ENCODE results near the gene ANTXR2. TPM values are rescaled to one million over a fixed set of nuclear protein-coding genes. Genes with fewer than 3 reads are reported as not detected.
"Not testable (repeated sequence)": the region's sequence is repeated elsewhere in the genome, so short reads cannot be mapped to it uniquely, and the experiment has no call there.

Gene ANTXR2
- total and polyA plus RNA-seq, 5 donors, result 13.5 to 51.4 (median 44.7) TPM

DNA sequence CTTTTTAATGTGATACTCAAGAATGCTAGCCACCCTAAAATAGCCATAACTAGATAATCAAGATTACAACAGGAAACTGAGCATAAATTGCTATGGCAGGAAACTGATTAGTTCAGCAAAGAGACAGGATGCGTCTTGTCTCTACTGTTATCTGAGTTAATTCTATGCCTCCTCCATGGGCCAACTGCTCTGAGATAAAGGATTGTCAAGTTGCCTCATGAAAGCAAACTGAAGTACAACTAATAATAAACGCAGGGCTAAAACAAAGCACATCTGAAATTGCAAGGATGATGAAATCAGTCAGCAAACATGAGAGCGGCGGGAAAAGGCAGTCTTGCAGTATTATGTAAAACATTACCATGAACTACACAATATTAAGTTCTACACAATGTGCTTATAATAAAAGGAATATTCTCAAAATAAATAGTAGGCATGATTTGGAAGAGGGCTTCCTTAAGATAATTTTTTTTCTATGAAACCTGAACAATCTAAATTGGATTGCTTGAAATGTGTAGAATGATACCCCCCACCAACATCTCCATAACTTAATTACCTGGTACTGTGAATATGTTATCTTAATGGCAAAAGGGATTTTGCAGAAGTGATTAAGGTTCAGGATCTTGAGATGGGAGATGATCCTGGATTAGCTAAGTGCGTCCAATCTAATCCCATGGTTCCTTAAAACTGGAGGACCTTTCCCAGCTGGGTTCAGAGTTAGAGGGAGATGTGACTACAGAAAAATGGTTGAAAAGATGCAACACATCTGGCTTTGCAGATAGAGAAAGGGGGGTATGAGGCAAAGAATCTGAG is 65.9 kb downstream of the ANTXR2 start:
- no peak for DNase-seq

DNA sequence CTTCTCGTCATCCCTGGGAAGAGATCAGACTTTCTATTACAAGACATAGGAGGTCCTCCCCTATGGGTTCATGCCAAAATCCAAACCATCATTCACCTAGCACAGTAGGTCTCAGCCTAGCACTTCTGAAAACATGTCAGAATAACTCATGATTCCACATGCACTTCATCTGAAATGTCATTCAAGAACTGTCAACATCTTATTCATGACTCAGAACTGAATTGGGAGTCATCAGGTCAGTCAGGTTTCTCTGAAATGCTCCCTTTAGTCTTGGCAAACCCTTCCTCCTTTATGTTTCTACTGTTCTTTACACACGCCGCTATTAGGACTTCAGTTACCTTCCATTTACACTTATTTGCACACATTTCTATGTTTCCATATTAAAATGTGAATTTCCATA is 67.2 kb downstream of the ANTXR2 start:
- Histone ChIP-seq H3K9me3 (ENCODE audit: control insufficient read depth, low read length) (no peaks in the 10 kb centered on the region), H3K27me3 (ENCODE audit: control insufficient read depth, insufficient read depth) (no peaks in the 10 kb centered on the region), H3K4me1 (ENCODE audit: control insufficient read depth, insufficient read depth, low read length) (no peaks in the 10 kb centered on the region), H3K27ac (ENCODE audit: low read length) (no peak overlapping the region), H3K4me3 (ENCODE audit: low read length) (no peak overlapping the region)
- DNase-seq (no peak), ATAC-seq (no peak)
- intact Hi-C loops (cut with DNase I), result no loop called here
- 96% methylated on average over 3 of the region's 3 CpGs for WGBS

More for the DNA sequence above, 65.9 kb downstream of the ANTXR2 start:
- H3K4me1 ChIP-seq (ENCODE audit: control insufficient read depth, insufficient read depth, low read length), result no peaks in the 10 kb centered on the region
- no peaks in the 10 kb centered on the region for H3K27me3 ChIP-seq (ENCODE audit: control insufficient read depth, insufficient read depth)
- no peaks in the 10 kb centered on the region for H3K9me3 ChIP-seq (ENCODE audit: control insufficient read depth, low read length)
- intact Hi-C loops (cut with DNase I), result no loop called here
- no peak overlapping the region for H3K27ac ChIP-seq (ENCODE audit: low read length)
- peak; percentile 61 to 71 for ATAC-seq
- WGBS, result 32% methylated on average over 5 of the region's 5 CpGs
- H3K4me3 ChIP-seq (ENCODE audit: low read length), result no peak overlapping the region

DNA sequence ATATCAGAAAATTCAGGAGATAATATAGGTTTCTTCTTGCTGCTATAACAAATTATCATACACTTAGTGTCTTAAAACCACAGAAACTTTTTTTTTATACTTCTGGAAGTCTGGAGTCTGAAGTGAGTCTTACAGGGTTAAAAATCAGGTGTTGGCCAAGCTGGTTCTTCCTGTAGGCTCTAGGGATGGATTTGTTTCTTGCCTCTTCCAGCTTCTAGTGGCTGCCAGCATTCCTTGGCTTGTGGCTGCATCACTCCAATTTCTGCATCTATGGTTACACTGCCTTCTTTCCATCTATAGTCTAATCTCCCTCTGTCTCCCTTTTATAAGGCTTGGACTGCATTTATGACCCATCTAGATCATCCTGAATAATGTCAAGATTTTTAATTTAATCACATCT is 68.7 kb downstream of the ANTXR2 start:
- H3K4me1 ChIP-seq (ENCODE audit: control insufficient read depth, insufficient read depth, low read length), result no peaks in the 10 kb centered on the region
- H3K9me3 ChIP-seq (ENCODE audit: control insufficient read depth, low read length), result no peaks in the 10 kb centered on the region
- no peaks in the 10 kb centered on the region for H3K27me3 ChIP-seq (ENCODE audit: control insufficient read depth, insufficient read depth)
- no peak overlapping the region for H3K4me3 ChIP-seq (ENCODE audit: low read length)
- DNase-seq (no peak), ATAC-seq (no peak)
- intact Hi-C loops (cut with DNase I), result no loop called here
- no peak overlapping the region for H3K27ac ChIP-seq (ENCODE audit: low read length)

DNA sequence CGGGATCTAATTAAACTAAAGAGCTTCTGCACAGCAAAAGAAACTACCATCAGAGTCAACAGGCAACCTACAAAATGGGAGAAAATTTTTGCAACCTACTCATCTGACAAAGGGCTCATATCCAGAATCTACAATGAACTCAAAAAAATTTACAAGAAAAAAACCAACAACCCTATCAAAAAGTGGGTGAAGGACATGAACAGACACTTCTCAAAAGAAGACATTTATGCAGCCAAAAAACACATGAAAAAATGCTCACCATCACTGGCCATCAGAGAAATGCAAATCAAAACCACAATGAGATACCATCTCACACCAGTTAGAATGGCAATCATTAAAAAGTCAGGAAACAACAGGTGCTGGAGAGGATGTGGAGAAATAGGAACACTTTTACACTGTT is 70.5 kb downstream of the ANTXR2 start:
- H3K4me3 ChIP-seq (ENCODE audit: low read length); H3K9me3 ChIP-seq (ENCODE audit: control insufficient read depth, low read length); DNase-seq; H3K27me3 ChIP-seq (ENCODE audit: control insufficient read depth, insufficient read depth); intact Hi-C loops (cut with DNase I); H3K4me1 ChIP-seq (ENCODE audit: control insufficient read depth, insufficient read depth, low read length); ATAC-seq; H3K27ac ChIP-seq (ENCODE audit: low read length): not testable (repeated sequence)
- 100% methylated on average over 1 of the region's 1 CpG for WGBS

DNA sequence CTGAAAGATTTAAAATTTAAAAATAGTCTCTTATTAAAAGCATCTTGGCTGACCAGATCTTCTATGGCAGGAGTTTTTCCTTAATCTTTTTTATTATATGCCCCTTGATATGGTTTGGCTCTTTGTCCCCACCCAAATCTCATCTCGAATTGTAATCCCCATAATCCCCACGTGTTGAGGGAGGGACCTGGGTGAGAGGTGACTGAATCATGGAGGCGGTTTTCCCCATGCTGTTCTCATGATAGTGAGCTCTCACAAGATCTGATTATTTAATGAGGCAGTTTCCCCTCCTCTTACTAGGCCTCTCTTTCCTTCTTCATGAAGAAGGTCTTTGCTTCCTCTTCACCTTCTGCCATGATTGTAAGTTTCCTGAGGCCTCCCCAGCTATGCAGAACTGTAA is 74.0 kb downstream of the ANTXR2 start:
- not testable (repeated sequence) for DNase-seq
- 80% methylated on average over 3 of the region's 3 CpGs for WGBS

DNA sequence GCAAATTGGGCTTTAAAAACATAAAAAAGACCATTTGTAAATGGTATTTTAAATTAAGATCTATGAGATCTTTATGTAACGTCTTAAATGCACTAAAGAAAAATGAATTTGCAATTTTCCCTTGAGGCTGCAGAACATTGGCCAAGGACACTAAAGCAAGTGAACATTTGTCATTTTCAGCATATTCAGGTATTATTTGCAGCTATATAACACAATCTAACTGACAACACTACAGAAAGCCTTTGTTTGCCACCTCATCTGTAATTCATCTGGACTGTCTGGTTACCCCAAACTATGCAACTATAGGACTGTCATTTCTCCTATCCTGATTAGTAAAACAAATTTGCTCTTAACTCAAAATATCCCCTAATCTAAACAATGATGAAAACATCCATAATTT is 74.8 kb downstream of the ANTXR2 start:
- Histone ChIP-seq H3K4me1 (ENCODE audit: control insufficient read depth, insufficient read depth, low read length) (no peaks in the 10 kb centered on the region), H3K27ac (ENCODE audit: low read length) (no peak overlapping the region), H3K4me3 (ENCODE audit: low read length) (no peak overlapping the region), H3K9me3 (ENCODE audit: control insufficient read depth, low read length) (no peaks in the 10 kb centered on the region), H3K27me3 (ENCODE audit: control insufficient read depth, insufficient read depth) (no peaks in the 10 kb centered on the region)
- intact Hi-C loops (cut with DNase I), result no loop called here
- 92% methylated on average over 1 of the region's 1 CpG for WGBS
- DNase-seq (no peak), ATAC-seq (no peak)

More for the DNA sequence above, 74.0 kb downstream of the ANTXR2 start:
- H3K9me3 ChIP-seq (ENCODE audit: control insufficient read depth, low read length); H3K27me3 ChIP-seq (ENCODE audit: control insufficient read depth, insufficient read depth); H3K4me1 ChIP-seq (ENCODE audit: control insufficient read depth, insufficient read depth, low read length); H3K27ac ChIP-seq (ENCODE audit: low read length); ATAC-seq; intact Hi-C loops (cut with DNase I); H3K4me3 ChIP-seq (ENCODE audit: low read length): not testable (repeated sequence)

DNA sequence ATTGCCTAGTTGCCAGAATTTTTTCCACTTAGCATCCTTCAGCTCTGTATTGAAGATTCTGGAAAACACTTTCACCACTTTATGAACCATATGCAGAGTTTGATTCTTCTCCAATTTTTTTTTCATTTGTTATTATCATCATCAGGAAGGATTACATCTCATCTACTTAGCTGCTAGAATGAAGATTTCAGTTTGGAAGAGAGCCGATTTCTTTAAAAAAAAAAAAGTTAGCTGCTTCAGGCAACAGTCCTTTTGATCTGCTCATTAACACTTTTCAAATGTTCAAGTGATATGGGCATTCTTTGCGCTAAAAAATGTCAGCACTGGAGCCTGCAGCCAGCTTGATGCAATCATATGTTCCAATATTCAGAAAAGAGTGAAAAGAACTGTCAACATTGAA is 76.2 kb downstream of the ANTXR2 start:
- H3K4me1 ChIP-seq (ENCODE audit: control insufficient read depth, insufficient read depth, low read length), result no peaks in the 10 kb centered on the region
- intact Hi-C loops (cut with DNase I), result no loop called here

DNA sequence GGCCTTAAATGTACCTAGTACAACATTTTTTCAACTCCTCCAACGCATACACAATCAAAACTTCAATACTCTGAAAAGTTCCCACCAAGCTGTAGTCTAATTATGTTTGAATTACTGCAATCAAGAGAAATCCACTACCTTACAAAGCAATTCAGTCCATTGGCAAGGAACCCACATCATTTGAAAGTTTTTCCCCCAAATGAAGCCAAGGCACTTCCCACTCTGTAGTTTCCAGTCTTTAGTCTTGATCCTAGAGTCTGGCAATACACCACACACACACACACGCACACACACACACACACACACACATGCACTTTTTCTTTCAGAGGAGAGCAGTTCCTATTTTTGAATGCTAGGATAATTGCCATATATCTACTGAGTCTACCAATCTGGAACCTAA is 79.6 kb downstream of the ANTXR2 start:
- no peak overlapping the region for H3K4me3 ChIP-seq (ENCODE audit: low read length)
- 89% methylated on average over 2 of the region's 2 CpGs for WGBS
- DNase-seq (no peak), ATAC-seq (no peak)
- no peaks in the 10 kb centered on the region for H3K4me1 ChIP-seq (ENCODE audit: control insufficient read depth, insufficient read depth, low read length)
- no peak overlapping the region for H3K27ac ChIP-seq (ENCODE audit: low read length)
- no peaks in the 10 kb centered on the region for H3K9me3 ChIP-seq (ENCODE audit: control insufficient read depth, low read length)
- H3K27me3 ChIP-seq (ENCODE audit: control insufficient read depth, insufficient read depth), result no peaks in the 10 kb centered on the region
- intact Hi-C loops (cut with DNase I), result no loop called here

More for the DNA sequence above, 76.2 kb downstream of the ANTXR2 start:
- DNase-seq (no peak), ATAC-seq (no peak)
- H3K27ac ChIP-seq (ENCODE audit: low read length), result no peak overlapping the region
- no peaks in the 10 kb centered on the region for H3K27me3 ChIP-seq (ENCODE audit: control insufficient read depth, insufficient read depth)
- WGBS, result 31% methylated on average over 2 of the region's 2 CpGs
- H3K9me3 ChIP-seq (ENCODE audit: control insufficient read depth, low read length), result no peaks in the 10 kb centered on the region
- no peak overlapping the region for H3K4me3 ChIP-seq (ENCODE audit: low read length)

DNA sequence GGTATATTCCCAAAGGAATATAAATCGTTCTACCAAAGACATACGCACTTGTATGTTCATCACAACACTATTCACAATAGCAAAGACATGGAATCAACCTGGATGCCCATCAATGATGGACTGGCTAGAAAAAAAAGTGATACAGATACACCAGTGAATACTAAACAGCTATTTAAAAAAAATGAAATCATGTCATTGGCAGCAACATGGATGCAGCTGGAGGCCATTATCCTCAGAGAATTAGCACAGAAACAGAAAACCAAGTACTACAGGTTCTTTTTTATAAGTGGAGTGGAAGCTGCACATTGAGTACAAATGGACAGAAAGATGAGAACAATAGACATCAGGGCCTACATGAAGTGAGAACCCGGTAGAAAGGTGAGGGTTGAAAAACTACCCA is 81.4 kb downstream of the ANTXR2 start:
- Histone ChIP-seq H3K4me1 (ENCODE audit: control insufficient read depth, insufficient read depth, low read length) (no peaks in the 10 kb centered on the region), H3K27me3 (ENCODE audit: control insufficient read depth, insufficient read depth) (no peaks in the 10 kb centered on the region), H3K4me3 (ENCODE audit: low read length) (no peak overlapping the region), H3K9me3 (ENCODE audit: control insufficient read depth, low read length) (no peaks in the 10 kb centered on the region), H3K27ac (ENCODE audit: low read length) (no peak overlapping the region)
- WGBS, result 92% methylated on average over 3 of the region's 3 CpGs
- DNase-seq (no peak), ATAC-seq (no peak)
- intact Hi-C loops (cut with DNase I), result no loop called here

DNA sequence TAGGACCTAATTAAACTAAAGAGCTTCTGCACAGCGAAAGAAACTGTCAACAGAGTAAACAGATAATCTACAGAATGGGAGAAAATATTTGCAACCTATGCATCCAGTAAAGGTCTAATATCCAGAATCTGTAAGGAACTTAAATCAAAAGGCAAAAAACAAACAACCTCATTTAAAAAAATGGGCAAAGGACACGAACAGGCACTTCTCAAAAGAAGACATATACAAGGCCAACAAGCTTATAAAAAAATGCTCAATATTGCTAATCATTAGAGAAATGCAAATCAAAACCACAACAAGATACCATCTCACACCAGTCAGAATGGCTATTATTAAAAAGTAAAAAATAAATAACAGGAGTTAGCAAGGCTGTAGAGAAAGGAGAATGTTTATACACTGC is 81.9 kb downstream of the ANTXR2 start:
- H3K27ac ChIP-seq (ENCODE audit: low read length); H3K4me1 ChIP-seq (ENCODE audit: control insufficient read depth, insufficient read depth, low read length); H3K27me3 ChIP-seq (ENCODE audit: control insufficient read depth, insufficient read depth); H3K4me3 ChIP-seq (ENCODE audit: low read length); DNase-seq; intact Hi-C loops (cut with DNase I); ATAC-seq; H3K9me3 ChIP-seq (ENCODE audit: control insufficient read depth, low read length): not testable (repeated sequence)
- WGBS, result 97% methylated on average over 2 of the region's 2 CpGs

DNA sequence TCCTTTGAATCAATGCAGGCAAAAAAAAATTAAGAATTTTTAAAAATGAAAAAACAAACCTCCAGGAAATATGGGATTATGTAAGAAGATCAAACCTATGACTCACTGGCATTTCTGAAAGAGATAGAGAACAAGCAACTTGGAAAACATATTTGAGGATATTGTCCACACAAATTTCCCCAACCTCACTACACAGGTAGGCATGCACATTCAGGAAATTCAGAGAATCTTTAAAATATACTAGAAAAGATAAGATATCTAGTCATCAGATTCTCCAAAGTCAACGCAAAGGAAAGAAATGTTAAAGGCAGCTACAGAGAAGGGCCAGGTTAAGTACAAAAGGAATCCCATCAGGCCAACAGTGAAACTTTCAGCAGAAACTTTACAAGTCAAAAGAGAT is 85.6 kb downstream of the ANTXR2 start:
- Histone ChIP-seq H3K4me1 (ENCODE audit: control insufficient read depth, insufficient read depth, low read length) (no peaks in the 10 kb centered on the region), H3K27ac (ENCODE audit: low read length) (no peak overlapping the region), H3K9me3 (ENCODE audit: control insufficient read depth, low read length) (no peaks in the 10 kb centered on the region), H3K27me3 (ENCODE audit: control insufficient read depth, insufficient read depth) (no peaks in the 10 kb centered on the region), H3K4me3 (ENCODE audit: low read length) (no peak overlapping the region)
- intact Hi-C loops (cut with DNase I), result no loop called here
- WGBS, result 97% methylated on average over 1 of the region's 1 CpG
- DNase-seq (no peak), ATAC-seq (no peak)

DNA sequence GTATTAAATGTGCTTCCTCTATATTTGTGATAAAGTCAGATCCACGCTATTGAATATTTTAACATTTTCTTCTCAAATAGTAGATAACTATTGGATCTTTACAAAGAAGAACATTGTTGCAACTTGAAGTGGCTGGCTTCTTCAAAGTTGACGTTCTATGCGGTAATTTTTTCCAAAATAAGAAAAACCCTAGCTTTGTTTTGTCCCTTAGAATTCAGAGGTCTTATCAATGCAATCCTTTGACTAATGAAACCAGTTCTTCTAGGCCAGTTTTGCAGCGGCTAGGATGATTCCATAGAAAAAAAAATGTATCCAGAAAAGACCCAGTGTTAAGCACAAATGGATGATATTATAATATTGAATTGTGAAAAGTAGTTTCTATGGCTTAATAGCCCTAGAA is 89.6 kb downstream of the ANTXR2 start:
- WGBS, result 84% methylated on average over 4 of the region's 4 CpGs
- no peak for DNase-seq
- Histone ChIP-seq H3K27me3 (ENCODE audit: control insufficient read depth, insufficient read depth) (no peaks in the 10 kb centered on the region), H3K4me3 (ENCODE audit: low read length) (no peak overlapping the region), H3K4me1 (ENCODE audit: control insufficient read depth, insufficient read depth, low read length) (no peaks in the 10 kb centered on the region), H3K9me3 (ENCODE audit: control insufficient read depth, low read length) (no peaks in the 10 kb centered on the region), H3K27ac (ENCODE audit: low read length) (no peak overlapping the region)
- intact Hi-C loops (cut with DNase I), result no loop called here
- no peak for ATAC-seq
